ENCODE data around the gene RBFOX1.

DNA sequence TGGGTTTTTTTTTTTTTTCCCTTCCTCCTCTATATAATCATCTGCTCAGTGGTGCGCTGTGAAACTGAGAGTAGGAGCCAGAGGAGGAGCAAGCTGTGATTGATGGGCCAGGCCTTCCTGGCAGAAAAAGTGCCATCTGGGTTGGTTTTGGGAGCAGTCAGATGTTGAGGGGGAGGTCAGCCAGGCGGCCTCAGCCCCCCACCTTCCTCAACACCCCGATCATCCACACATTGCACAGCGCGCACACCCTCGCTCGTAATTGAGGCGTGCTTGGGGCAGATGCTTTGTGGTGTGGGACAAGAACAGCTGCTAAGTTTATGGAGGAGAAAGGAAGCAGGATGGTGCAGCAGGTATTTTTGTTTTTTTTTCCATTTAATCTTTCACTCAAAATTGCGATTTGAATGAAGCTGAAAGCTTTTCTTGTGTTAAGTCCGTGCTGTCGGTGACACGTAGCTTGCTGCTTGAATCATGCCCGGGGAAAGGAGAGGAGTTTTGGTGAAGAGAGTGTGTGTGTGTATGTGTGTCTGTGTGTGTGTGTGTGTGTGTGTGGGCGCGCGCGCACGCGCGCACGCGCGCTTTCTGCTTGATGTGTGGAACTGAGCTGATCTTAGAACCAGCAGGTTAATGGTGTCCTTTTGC lies 177.4 kb downstream of the RBFOX1 start:
- TF ChIP-seq, protein P1, sequence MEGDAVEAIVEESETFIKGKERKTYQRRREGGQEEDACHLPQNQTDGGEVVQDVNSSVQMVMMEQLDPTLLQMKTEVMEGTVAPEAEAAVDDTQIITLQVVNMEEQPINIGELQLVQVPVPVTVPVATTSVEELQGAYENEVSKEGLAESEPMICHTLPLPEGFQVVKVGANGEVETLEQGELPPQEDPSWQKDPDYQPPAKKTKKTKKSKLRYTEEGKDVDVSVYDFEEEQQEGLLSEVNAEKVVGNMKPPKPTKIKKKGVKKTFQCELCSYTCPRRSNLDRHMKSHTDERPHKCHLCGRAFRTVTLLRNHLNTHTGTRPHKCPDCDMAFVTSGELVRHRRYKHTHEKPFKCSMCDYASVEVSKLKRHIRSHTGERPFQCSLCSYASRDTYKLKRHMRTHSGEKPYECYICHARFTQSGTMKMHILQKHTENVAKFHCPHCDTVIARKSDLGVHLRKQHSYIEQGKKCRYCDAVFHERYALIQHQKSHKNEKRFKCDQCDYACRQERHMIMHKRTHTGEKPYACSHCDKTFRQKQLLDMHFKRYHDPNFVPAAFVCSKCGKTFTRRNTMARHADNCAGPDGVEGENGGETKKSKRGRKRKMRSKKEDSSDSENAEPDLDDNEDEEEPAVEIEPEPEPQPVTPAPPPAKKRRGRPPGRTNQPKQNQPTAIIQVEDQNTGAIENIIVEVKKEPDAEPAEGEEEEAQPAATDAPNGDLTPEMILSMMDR (IDR thresholded peaks at IDR 0.05): no peak
- no peak for TF ChIP-seq POLR2A (IDR thresholded peaks at IDR 0.05)

Data from Peyer's patch (tissue), 4 donors.